ENCODE data around the gene STK36. TPM values are rescaled to one million over a fixed set of nuclear protein-coding genes. Genes with fewer than 3 reads are reported as not detected.

The STK36 gene
- total RNA-seq, 1 donor from 2014 or later: 42.7 TPM

- no peaks in the 10 kb centered on the region for H3K36me3 Mint-ChIP-seq (ENCODE audit: low read depth)
- H3K27ac Mint-ChIP-seq (ENCODE audit: unreplicated experiment): peak overlapping the region; percentile 98
- H3K27me3 Mint-ChIP-seq (ENCODE audit: low read depth): no peaks in the 10 kb centered on the region
- no peak for TF ChIP-seq CTCF (IDR thresholded peaks at IDR 0.05)
- no peak for DNase-seq (ENCODE audit: low spot score)
- H3K9me3 Mint-ChIP-seq (ENCODE audit: low read depth): no peaks in the 10 kb centered on the region
- peak overlapping the region; percentile 98 for H3K4me3 Mint-ChIP-seq (ENCODE audit: unreplicated experiment)
- peaks cover 10% of the 10 kb centered on the region for H3K4me1 Mint-ChIP-seq (ENCODE audit: low read depth)
Measured at GRCh38 chr2:218710334-218710686, 38.4 kb downstream of the STK36 start.

GRCh38 chr2:218710687-218711549 is 39.0 kb downstream of the STK36 start, which contains the start of gene TTLL4:
TSS of gene TTLL4 (plus strand) at chr2:218710835. CDS start at chr2:218737677, 26,842 bp downstream.
- H3K27ac Mint-ChIP-seq (ENCODE audit: unreplicated experiment): peak within 1 kb of the TSS; percentile 98
- peak; percentile 100 for DNase-seq (ENCODE audit: low spot score)
- TF ChIP-seq CTCF (IDR thresholded peaks at IDR 0.05): peak; percentile 91
- peak within 1 kb of the TSS; percentile 98 for H3K4me3 Mint-ChIP-seq (ENCODE audit: unreplicated experiment)
- H3K27me3 Mint-ChIP-seq (ENCODE audit: low read depth): no peaks in the 10 kb centered on the region
- peaks cover 1% of the 10 kb centered on the region for H3K36me3 Mint-ChIP-seq (ENCODE audit: low read depth)
- H3K9me3 Mint-ChIP-seq (ENCODE audit: low read depth): no peaks in the 10 kb centered on the region
- peaks cover 10% of the 10 kb centered on the region for H3K4me1 Mint-ChIP-seq (ENCODE audit: low read depth)

- Mint-ChIP-seq H3K9me3 (ENCODE audit: low read depth) (no peaks in the 10 kb centered on the region), H3K4me1 (ENCODE audit: low read depth) (peaks cover 10% of the 10 kb centered on the region), H3K4me3 (ENCODE audit: unreplicated experiment) (peak overlapping the region; percentile 98), H3K27ac (ENCODE audit: unreplicated experiment) (peak overlapping the region; percentile 98), H3K27me3 (ENCODE audit: low read depth) (no peaks in the 10 kb centered on the region), H3K36me3 (ENCODE audit: low read depth) (peaks cover 2% of the 10 kb centered on the region)
- TF ChIP-seq CTCF (IDR thresholded peaks at IDR 0.05): no peak
- no peak for DNase-seq (ENCODE audit: low spot score)
Measured at GRCh38 chr2:218711550-218711929, 39.7 kb downstream of the STK36 start.

- H3K27me3 Mint-ChIP-seq (ENCODE audit: low read depth): no peaks in the 10 kb centered on the region
- H3K4me3 Mint-ChIP-seq (ENCODE audit: unreplicated experiment): no peak overlapping the region
- no peak overlapping the region for H3K27ac Mint-ChIP-seq (ENCODE audit: unreplicated experiment)
- peaks cover 10% of the 10 kb centered on the region for H3K4me1 Mint-ChIP-seq (ENCODE audit: low read depth)
- TF ChIP-seq CTCF (IDR thresholded peaks at IDR 0.05): no peak
- DNase-seq (ENCODE audit: low spot score): no peak
- peaks cover 4% of the 10 kb centered on the region for H3K36me3 Mint-ChIP-seq (ENCODE audit: low read depth)
- no peaks in the 10 kb centered on the region for H3K9me3 Mint-ChIP-seq (ENCODE audit: low read depth)
Measured at GRCh38 chr2:218713922-218714321, 42.0 kb downstream of the STK36 start.

GRCh38 chr2:218716070-218716469 is 44.2 kb downstream of the STK36 start:
- Mint-ChIP-seq H3K27me3 (ENCODE audit: low read depth) (no peaks in the 10 kb centered on the region), H3K36me3 (ENCODE audit: low read depth) (peaks cover 7% of the 10 kb centered on the region), H3K4me3 (ENCODE audit: unreplicated experiment) (no peak overlapping the region), H3K27ac (ENCODE audit: unreplicated experiment) (no peak overlapping the region), H3K4me1 (ENCODE audit: low read depth) (peaks cover 10% of the 10 kb centered on the region), H3K9me3 (ENCODE audit: low read depth) (no peaks in the 10 kb centered on the region)
- no peak for DNase-seq (ENCODE audit: low spot score)
- no peak for TF ChIP-seq CTCF (IDR thresholded peaks at IDR 0.05)

Measured in chondrocyte (in vitro differentiated cells).